ENCODE results near the gene ATP6V0A1.
"Not testable (repeated sequence)": the region's sequence is repeated elsewhere in the genome, so short reads cannot be mapped to it uniquely, and the experiment has no call there.

The ATP6V0A1 gene

DNA sequence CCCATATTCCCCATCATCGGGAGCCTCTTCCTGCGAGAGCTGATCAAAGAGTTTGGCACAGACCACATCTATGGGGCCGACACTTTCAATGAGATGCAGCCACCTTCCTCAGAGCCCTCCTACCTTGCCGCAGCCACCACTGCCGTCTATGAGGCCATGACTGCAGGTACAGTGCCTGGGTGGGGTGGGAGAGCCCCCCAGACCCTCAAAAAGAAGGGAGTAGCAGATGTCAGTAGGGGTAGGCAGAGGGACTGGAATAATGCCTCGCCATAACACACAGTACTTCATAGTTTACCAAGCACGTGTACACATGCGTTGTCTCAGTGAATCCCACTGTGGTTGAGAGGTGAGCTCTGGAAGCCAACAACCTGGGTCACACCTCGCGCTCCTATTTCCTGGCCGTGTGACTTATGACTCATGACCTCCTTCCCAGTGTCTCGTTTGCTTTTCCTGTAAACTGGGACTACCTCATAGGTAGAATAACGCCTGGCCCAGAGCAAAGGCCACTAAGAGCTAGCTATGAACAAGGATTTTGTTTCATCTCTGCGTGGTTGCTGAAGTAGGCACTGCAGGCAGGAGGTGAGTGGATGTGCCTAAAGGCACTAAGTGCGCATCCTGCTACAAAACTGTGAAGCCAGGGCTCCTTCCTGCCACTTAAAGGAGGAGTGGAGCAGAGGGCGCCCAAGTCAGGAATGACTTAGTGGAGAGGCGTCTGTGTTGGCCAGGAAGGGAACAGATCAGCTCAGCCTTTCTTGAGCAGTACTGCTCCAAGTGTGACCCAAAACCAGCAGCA lies 82.6 kb downstream of the ATP6V0A1 start:
- no peak for DNase-seq (ENCODE audit: low read depth)

DNA sequence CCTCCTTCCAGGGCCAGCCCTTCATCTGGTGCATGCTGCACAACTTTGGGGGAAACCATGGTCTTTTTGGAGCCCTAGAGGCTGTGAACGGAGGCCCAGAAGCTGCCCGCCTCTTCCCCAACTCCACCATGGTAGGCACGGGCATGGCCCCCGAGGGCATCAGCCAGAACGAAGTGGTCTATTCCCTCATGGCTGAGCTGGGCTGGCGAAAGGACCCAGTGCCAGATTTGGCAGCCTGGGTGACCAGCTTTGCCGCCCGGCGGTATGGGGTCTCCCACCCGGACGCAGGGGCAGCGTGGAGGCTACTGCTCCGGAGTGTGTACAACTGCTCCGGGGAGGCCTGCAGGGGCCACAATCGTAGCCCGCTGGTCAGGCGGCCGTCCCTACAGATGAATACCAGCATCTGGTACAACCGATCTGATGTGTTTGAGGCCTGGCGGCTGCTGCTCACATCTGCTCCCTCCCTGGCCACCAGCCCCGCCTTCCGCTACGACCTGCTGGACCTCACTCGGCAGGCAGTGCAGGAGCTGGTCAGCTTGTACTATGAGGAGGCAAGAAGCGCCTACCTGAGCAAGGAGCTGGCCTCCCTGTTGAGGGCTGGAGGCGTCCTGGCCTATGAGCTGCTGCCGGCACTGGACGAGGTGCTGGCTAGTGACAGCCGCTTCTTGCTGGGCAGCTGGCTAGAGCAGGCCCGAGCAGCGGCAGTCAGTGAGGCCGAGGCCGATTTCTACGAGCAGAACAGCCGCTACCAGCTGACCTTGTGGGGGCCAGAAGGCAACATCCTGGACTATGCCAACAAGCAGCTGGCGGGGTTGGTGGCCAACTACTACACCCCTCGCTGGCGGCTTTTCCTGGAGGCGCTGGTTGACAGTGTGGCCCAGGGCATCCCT lies 84.8 kb downstream of the ATP6V0A1 start:
- DNase-seq (ENCODE audit: low read depth) = no peak

DNA sequence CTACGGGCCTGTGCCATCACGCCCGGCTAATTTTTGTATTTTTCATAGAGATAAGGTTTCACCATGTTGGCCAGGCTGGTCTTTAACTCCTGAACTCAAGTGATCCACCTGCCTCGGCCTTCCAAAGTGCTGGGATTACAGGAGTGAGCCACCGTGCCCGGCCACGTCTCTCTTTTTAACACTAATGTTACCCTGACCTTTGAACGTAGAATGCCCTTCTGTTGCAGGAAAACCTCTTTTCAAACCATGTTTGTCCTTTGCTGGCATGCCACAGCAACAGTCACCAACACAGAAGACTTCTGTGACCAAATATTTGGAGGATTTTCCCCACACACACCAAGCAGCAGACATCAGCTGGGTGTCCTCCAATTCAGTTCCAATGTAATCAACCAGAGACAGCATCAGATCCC lies 86.2 kb downstream of the ATP6V0A1 start:
- no peak for DNase-seq (ENCODE audit: low read depth)

DNA sequence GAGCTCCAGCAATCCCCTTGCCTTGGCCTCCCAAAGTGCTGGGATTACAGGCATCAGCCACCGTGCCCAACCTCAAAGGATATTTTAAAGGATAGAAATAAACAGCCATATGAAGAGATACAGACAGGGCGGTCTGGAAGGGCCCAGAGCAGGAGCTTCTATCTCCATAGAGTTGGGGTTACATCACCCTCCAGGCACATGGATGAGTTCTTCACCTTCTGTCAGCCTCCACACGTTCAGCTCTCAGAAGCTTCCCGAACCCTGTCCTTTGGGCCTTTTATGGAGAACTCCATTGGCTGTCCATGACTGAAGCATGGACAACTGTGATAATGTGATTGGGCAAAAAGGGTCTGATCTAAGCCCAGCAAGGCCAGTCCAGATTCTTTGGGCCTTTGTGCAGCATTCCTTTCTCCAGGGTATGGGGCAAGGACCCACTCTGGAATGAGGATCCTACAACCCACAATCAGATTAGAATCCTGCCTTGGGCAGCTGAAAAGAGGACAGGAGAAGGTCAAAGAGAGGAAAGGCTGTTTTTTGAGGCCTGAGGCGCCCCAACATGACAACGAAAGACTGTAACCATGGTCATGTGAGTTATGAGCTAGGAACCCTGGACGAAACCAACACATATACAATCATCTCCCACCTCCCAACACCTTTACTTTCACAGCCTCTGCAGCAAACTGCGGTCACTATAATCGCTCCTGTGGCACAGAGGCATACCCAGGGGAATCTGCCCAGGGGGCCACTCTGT lies 87.3 kb downstream of the ATP6V0A1 start:
- DNase-seq (ENCODE audit: low read depth) = not testable (repeated sequence)

DNA sequence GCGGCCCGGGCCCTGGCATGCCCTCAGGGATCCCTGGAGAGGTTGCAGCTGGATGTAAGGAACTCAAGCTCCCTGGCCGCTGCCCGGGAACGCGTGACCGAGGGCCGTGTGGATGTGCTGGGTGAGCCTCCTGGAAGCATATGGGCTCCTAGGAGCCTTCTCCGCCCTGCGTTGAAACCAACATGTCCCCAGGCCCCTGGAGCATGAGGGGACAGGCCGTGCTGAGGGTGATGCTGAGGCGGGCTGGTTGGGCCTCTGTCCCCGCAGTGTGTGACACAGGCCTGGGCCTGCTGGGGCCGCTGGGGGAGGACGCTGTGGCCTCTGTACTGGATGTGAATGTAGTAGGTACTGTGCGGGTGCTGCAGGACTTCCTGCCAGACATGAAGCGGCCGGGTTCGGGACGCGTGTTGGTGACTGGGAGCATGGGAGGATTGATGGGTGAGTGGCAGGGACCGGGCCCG lies 88.4 kb downstream of the ATP6V0A1 start:
- DNase-seq (ENCODE audit: low read depth) = no peak

DNA sequence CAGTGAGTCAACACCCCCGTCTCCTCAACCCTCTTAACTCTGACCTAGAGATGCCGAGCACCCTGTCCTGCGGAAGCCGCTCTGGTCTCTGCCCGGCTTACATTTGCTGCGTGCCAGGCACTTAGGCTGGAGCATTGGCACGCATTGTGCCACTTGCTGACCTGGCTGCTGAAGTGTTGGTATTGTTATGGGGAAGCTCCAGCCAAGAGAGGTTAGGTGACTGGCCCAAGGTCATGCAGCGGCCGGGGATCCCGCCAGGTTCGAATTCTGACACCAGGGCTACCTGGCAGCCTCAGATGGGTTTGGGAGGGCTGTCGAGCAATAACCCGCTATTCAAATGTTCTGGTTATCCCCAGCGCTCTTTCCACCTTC lies 89.0 kb downstream of the ATP6V0A1 start:
- DNase-seq (ENCODE audit: low read depth) = no peak

DNA sequence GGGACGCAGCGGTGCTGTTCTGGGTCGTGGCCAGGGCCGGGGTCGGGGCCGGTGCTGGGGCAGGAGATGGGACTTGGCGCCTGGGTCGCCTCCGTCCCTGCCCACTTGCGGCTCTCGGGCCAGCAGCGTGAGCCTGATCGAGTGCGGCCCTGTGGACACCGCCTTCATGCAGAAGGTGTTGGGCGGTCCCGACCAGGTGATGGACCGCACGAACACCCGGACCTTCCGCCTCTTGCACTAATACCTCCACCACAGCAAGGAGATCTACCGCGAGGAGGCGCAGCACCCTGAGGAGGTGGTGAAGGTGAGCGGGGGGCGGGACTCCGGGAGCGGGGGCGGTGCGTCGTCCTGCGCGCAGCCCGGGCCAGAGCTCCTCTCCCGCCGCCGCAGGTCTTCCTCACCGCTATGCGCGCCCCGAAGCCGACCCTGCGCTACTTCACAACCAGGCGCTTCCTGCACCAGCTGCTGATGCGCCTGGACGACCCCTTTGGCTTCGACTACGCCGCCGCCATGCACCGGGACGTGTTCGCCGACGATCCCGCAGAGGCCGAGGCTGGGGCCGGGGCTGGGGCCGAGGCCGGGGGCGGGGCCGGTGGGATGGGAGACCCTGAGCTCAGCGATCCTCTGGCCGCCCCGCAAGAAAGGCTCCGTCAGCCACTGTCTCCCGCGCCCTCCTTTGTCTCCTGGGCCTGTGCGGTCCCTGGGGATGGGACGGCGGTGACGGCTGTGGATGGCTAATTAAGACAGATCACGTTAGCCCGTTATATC lies 89.6 kb downstream of the ATP6V0A1 start:
- no peak for DNase-seq (ENCODE audit: low read depth)

DNA sequence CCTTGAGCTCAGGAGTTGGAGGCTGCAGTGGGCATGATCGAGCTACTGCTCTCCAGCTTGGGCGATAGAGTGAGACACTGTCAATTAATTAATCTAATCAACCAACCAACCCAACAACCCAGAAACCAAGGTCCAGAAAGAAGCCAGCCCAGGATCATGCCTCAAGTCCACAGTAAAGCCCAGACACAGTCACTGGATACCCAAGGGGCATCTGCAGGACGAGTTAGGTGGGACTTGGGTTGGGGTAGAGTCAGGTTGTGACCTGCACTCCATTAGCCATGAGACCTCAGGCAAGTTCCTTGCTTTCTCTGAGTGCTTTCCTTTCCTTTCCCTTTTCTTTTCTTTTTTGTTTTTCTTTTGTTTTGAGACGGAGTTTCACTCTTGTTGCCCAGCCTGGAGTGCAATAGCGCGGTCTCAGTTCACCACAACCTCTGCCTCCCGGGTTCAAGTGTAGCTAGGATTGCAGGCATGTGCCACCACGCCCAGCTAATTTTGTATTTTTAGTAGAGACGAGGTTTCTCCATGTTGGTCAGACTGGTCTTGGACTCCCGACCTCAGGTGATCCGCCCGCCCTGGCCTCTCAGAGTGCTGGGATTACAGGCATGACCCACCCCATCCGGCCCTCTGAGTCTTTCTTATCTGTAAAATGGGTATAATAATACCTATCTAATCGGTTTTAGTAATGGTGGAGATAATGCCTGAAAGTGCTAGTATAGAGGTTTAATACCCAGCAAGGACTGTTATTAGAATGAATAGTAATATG lies 90.5 kb downstream of the ATP6V0A1 start:
- no peak for DNase-seq (ENCODE audit: low read depth)

DNA sequence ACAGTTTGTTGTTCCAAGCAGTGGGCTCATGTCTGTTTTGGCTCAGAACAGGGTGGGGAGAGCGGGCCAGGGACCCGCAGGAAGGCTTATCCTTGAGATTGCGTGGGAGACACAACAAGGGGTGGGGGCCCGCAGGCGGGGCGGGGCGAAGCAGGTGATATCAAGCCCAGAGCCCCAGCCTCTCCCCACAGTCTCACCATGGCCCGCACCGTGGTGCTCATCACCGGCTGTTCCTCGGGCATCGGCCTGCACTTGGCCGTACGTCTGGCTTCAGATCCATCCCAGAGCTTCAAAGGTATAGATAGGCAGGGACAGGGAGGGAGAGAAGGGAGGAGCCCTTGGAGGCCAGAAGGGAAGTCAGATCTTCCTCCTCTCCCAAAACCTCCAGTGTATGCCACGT lies 94.1 kb downstream of the ATP6V0A1 start, which contains the start of gene HSD17B1:
Gene HSD17B1, plus strand, starts transcription at position 188 of the 400 bp plus-strand sequence. Its CDS starts 11 bp downstream, at position 199.
- not testable (repeated sequence) for DNase-seq (ENCODE audit: low read depth)

DNA sequence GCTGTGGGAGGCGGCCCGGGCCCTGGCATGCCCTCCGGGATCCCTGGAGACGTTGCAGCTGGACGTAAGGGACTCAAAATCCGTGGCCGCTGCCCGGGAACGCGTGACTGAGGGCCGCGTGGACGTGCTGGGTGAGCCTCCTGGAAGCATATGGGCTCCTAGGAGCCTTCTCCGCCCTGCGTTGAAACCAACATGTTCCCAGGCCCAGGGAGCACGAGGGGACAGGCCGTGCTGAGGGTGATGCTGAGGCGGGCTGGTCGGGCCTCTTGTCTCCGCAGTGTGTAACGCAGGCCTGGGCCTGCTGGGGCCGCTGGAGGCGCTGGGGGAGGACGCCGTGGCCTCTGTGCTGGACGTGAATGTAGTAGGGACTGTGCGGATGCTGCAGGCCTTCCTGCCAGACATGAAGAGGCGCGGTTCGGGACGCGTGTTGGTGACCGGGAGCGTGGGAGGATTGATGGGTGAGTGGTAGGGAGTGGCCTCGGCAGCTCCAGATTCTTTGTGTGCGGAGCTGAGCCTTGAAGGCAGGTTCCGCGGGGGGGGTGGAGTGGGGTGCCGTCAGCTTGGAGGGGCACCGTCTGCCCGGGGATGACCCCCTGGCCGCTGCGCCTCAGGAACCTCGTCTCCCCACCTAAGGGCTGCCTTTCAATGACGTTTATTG lies 94.6 kb downstream of the ATP6V0A1 start:
- DNase-seq (ENCODE audit: low read depth) = no peak

DNA sequence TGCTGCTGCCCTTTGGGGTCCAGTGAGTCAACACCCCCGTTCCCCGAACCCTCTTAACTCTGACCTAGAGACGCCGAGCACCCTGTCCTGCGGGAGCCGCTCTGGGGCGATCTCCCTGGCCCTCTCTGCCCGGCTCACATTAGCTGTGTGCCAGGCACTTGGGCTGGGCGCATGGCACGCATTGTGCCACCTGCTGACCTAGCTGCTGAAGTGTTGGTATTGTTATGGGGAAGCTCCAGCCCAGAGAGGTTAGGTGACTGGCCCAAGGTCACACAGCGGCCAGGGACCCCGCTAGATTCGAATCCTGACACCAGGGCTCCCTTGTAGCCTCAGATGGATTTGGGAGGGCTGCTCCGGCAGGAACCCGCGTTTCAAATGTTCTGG lies 95.2 kb downstream of the ATP6V0A1 start:
- no peak for DNase-seq (ENCODE audit: low read depth)

DNA sequence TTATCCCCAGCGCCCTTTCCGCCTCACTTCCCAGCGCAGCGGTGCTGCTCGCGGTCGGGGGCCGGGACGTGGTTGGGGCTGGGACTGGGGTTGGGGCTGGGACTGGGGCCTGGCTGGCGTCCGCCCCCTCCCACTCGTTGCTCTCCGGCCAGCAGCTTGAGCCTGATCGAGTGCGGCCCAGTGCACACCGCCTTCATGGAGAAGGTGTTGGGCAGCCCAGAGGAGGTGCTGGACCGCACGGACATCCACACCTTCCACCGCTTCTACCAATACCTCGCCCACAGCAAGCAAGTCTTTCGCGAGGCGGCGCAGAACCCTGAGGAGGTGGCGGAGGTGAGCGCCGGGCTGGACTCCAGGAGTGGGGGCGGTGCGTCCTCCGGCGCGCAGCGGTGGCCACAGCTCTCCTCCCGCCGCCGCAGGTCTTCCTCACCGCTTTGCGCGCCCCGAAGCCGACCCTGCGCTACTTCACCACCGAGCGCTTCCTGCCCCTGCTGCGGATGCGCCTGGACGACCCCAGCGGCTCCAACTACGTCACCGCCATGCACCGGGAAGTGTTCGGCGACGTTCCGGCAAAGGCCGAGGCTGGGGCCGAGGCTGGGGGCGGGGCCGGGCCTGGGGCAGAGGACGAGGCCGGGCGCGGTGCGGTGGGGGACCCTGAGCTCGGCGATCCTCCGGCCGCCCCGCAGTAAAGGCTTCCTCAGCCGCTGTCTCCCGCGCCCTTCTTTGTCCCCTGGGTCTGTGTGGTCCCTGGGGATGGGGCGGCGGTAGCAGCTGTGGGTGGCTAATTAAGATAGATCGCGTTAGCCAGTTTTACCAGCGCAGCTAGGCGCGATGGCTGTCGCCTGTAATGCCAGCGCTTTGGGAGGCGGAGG lies 95.8 kb downstream of the ATP6V0A1 start:
- no peak for DNase-seq (ENCODE audit: low read depth)

DNA sequence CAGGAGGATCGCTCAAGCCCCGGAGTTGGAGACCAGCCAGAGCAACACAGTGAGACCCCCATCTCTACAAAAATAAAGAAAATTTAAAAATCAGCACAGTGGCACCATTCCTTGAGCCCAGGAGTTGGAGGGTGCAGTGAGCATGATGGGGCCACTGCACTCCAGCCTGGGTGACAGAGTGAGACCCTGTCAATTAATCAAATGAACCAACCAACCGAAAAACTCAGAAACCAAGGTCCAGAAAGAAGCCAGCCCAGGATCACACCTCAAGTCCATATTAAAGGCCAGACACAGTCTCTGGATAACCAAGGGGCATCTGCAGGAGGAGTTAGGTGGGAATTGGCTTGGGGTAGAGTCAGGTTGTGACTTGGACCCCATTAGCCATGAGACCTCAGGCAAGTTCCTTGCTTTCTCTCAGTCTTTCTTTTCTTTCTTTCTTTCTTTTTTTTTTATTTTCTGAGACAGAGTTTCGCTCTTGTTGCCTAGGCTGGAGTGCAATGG lies 96.5 kb downstream of the ATP6V0A1 start:
- DNase-seq (ENCODE audit: low read depth) = no peak

DNA sequence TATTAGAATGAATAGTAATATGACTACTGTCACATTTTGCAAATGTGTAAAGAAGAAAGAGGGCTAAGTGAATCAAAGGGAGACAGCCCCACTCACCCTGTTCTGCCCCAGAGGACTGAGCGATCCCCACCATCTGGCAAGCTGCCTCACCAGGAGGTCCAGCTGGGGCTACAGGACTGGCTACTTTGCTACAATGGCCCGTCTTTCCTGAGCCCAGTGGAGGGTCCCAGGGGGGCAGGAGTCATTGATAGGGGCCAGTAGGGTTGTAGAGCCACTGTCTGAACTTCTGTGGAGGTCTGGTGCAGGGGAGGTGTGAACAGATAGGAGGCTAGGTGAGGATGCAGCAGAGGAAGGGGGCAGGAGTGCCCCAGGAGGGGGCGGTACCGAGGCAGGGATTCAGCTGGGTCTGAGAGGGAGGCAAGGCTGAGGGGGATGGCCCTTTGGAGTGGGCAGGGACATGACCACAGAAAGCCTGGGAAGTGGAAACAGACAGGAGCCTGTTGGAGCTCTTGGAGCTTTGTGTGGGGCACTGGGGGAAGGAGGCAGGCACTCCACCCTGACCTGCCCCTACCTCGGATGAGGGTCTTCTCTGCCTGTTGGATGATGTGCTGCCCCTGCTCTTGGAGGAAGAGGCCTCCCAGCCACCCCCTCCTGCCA lies 97.4 kb downstream of the ATP6V0A1 start:
- DNase-seq (ENCODE audit: low read depth) = not testable (repeated sequence)

DNA sequence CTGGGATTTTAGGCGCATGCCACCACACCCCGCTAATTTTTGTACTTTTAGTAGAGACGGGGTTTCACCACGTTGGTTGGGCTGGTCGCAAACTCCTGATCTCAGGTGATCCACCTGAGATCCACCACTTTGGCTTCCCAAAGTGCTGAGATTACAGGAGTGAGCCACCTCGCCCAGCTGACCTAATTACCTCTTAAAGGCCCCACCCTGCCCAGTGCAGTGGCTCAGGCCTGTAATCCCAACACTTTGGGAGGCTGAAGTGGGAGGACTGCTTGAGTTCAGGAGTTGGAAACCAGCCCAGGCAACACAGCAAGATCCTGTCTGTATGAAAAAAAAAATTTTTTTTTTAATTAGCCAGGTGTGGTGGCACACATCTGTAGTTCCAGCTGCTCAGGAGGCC lies 100.4 kb downstream of the ATP6V0A1 start:
- DNase-seq (ENCODE audit: low read depth) = no peak

DNA sequence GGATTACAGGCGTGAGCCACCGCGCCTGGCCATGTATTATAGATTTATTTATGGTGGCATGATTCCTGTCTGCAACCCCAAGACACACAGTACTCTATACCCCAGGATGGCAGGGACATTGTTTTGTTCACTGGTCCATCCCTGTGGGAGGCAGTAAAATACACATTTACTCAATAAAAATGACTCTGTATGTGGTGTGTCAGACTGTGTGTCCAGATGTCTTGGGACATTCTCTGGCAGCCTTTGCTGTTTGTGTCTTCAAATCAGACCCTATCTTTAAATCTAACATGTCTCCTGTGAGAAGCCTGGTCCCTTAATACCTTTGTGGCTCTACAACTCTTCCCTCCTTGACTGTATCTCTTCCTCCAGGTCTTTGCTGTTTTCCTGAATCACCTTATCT lies 101.6 kb downstream of the ATP6V0A1 start:
- no peak for DNase-seq (ENCODE audit: low read depth)

DNA sequence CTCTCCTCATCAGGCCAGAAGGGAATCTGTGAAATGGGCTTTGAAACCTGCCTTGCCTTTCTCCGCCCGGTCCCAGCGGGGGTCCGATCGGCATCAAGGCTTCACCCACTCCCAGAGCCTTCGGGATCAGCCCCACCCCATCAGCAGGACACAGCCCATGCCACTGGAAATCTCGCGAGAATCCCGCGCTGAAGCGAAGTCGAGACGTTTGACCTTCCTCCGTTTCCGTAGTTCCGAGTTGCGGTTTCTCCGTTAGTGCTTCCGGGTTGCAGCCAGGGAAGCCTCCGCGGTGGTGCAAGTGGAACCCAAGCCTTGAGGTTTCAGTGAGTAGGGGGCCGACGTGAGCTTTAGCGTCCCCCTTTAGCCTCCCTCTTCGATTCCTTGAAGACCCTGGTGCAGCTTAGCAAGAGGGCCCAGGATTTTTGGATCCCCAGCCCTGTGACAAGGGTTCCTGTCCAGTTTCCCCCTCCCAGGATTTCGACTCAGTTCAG lies 103.3 kb downstream of the ATP6V0A1 start, which contains the start of gene COASY:
Gene COASY, plus strand, starts transcription at position 252 of the 491 bp plus-strand sequence. CDS start 475 bp downstream, outside the sequence.
- peak; percentile 95 for DNase-seq (ENCODE audit: low read depth)
